Mesothelial cell of epicardium (in vitro differentiated cells): Measurements from ENCODE around the gene RCVRN. TPM values are rescaled to one million over a fixed set of nuclear protein-coding genes. Genes with fewer than 3 reads are reported as not detected.

Experiments used
- DNase-seq, 2 experiments: peaks; one replicate each; pipeline ENCODE4 v3.0.0; 2021; ENCODE audit warnings: low spot score in 2 of 2; ENCODE audit not compliant: unreplicated experiment in 2 of 2
- H3K27ac Mint-ChIP-seq: 2 replicates; pipeline ENCODE4 v1.8.0; 2021; ENCODE audit warnings: mixed read lengths
- H3K27me3 Mint-ChIP-seq: 2 replicates; pipeline ENCODE4 v1.8.0; 2021; ENCODE audit warnings: low read depth, mixed read lengths
- H3K36me3 Mint-ChIP-seq: 2 replicates; pipeline ENCODE4 v1.8.0; 2021; ENCODE audit warnings: mixed read lengths
- H3K4me1 Mint-ChIP-seq: 2 replicates; pipeline ENCODE4 v1.8.0; 2021; ENCODE audit warnings: mixed read lengths
- H3K4me3 Mint-ChIP-seq: 2 replicates; pipeline ENCODE4 v1.8.0; 2021; ENCODE audit warnings: mild to moderate bottlenecking, moderate library complexity, mixed read lengths
- H3K9me3 Mint-ChIP-seq: 2 replicates; pipeline ENCODE4 v1.8.0; 2021; ENCODE audit warnings: mixed read lengths
- total RNA-seq: library from RNA; stranded (reverse); gene quantifications from 3 replicates; pipeline ENCODE4 v1.2.1, GENCODE V29; 2021
- TF ChIP-seq, protein P1 (sequence below): fragments of 200-600 bp; sonication (generic); IDR thresholded peaks from one replicate; pipeline ENCODE4 v1.5.0; 2021; ENCODE audit warnings: antibody characterized with exemption; ENCODE audit not compliant: unreplicated experiment

Gene RCVRN
- total RNA-seq, 1 donor from 2014 or later: 1.8 TPM

DNA sequence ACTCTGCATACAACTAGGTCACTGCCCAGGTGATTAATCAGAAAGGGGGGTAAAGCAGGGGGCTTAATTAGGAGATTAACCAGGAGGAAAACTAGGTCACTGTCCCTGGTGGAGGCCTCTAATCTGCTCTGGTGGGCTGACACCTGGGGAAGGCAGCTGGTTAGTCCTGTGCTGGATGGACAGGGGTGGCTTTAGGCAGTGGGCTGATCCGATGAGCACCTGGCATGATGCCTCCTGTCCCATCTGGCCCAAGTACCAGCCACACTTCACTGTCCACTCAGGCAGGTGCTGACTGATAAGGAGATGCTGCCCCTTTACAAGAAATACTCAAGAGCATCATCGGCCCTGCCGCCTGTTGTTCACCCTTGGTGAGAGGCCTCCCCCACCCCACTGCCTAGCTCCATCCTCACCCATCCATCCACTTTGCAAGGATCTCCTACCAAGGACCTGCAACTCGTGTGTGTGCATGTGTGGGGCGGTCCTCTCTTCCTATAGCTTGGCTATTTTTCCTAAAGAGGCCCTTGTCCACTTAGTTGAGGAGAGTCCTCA, 13.8 kb upstream of the RCVRN start:
- H3K36me3 Mint-ChIP-seq: peaks cover 29% of the 10 kb centered on the region
- no peak overlapping the region for H3K27ac Mint-ChIP-seq
- no peaks in the 10 kb centered on the region for H3K9me3 Mint-ChIP-seq
- H3K4me3 Mint-ChIP-seq: no peak overlapping the region
- no peaks in the 10 kb centered on the region for H3K27me3 Mint-ChIP-seq
- no peak for DNase-seq
- TF ChIP-seq, protein P1, sequence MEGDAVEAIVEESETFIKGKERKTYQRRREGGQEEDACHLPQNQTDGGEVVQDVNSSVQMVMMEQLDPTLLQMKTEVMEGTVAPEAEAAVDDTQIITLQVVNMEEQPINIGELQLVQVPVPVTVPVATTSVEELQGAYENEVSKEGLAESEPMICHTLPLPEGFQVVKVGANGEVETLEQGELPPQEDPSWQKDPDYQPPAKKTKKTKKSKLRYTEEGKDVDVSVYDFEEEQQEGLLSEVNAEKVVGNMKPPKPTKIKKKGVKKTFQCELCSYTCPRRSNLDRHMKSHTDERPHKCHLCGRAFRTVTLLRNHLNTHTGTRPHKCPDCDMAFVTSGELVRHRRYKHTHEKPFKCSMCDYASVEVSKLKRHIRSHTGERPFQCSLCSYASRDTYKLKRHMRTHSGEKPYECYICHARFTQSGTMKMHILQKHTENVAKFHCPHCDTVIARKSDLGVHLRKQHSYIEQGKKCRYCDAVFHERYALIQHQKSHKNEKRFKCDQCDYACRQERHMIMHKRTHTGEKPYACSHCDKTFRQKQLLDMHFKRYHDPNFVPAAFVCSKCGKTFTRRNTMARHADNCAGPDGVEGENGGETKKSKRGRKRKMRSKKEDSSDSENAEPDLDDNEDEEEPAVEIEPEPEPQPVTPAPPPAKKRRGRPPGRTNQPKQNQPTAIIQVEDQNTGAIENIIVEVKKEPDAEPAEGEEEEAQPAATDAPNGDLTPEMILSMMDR: no peak
- peaks cover 5% of the 10 kb centered on the region for H3K4me1 Mint-ChIP-seq

DNA sequence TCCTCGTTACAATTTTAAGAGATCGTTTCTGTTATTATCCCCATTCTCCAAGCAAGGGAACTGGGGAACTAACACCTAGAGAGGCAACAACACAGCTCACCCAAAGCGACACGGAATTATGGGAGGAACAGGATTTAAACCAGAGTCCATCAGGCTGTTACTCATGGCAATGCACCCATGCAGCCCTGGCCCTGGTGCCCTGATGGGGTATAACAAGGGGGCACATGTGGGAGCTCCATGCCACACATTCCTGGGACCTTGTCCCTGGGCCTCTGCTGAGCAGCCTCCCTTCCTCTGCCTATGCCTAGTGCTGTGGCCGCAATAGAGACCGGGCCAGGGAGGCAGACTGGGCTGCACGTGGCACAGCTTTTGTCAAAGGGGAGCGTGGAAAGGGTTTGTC, 13.3 kb upstream of the RCVRN start:
- Mint-ChIP-seq H3K9me3 (no peaks in the 10 kb centered on the region), H3K27ac (no peak overlapping the region), H3K27me3 (no peaks in the 10 kb centered on the region), H3K4me1 (peaks cover 3% of the 10 kb centered on the region), H3K36me3 (peaks cover 29% of the 10 kb centered on the region), H3K4me3 (no peak overlapping the region)
- no peak for DNase-seq
- TF ChIP-seq, protein P1: no peak

DNA sequence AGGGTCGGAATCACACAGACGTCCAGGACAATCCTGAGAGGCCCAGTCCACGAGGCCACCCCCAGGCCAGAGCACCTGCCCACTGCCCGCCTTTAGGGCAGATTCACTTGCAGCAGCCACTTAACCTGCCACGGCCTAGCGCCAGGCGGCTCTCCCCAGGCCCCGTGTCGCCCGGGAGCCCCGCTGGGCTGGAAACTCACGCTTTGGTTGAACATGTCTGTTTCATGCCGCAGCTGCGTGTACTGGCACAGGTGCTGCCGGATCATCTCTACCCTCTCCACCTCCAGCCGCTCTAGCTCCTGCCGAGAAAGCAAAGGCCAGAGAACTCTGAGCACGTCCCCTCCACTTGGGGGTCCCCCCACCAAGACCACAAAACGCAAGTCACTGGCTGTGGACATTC, 12.7 kb upstream of the RCVRN start:
- Mint-ChIP-seq H3K27ac (no peak overlapping the region), H3K9me3 (no peaks in the 10 kb centered on the region), H3K36me3 (peaks cover 27% of the 10 kb centered on the region), H3K4me1 (no peaks in the 10 kb centered on the region), H3K27me3 (no peaks in the 10 kb centered on the region), H3K4me3 (no peak overlapping the region)
- no peak for DNase-seq
- TF ChIP-seq, protein P1: no peak

DNA sequence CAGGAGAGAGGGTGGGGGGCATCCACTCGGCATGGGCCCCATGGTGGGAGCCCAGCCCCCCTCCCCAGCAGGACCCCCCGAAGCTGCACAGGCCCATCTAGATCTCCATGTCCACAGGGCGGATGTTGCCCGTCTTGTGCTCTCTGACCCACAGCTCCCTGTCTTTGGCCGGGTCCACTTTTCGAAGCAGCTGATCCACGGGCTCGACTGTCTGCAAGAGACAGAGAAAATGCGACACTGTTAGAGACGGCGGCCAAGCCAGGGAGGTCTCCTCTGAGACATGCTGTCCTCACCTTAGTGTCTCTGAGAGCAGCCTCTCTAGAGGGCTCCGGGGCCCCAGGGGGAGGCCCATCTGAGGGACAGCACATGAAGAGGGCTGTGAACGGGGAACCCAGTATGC, 12.1 kb upstream of the RCVRN start:
- DNase-seq: no peak
- Mint-ChIP-seq H3K27me3 (no peaks in the 10 kb centered on the region), H3K4me1 (peaks cover under 1% of the 10 kb centered on the region), H3K4me3 (no peak overlapping the region), H3K36me3 (peaks cover 25% of the 10 kb centered on the region), H3K27ac (no peak overlapping the region), H3K9me3 (no peaks in the 10 kb centered on the region)
- TF ChIP-seq, protein P1: no peak

DNA sequence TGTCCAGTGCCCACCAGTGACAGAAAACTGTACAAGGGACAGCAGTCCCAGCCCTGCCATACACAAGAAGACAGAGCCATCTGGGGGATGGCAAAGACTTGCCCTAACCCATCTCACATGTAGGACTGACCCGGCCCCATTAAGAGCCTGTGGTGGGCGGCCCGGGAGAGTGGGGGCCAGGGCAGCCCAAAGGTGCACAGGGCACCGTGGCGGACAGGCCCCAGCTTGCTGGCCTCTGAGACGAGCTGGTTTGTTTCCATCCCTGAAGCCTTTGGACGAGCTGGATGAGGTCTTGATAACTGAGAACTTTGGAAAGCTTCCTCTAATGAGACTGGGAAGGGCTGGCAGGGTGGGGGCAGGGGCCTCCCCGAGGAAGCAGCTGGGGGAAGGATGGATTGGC, 11.0 kb upstream of the RCVRN start:
- H3K9me3 Mint-ChIP-seq: no peaks in the 10 kb centered on the region
- DNase-seq: no peak
- no peaks in the 10 kb centered on the region for H3K27me3 Mint-ChIP-seq
- no peak overlapping the region for H3K4me3 Mint-ChIP-seq
- no peak overlapping the region for H3K27ac Mint-ChIP-seq
- TF ChIP-seq, protein P1: no peak
- H3K36me3 Mint-ChIP-seq: peaks cover 22% of the 10 kb centered on the region
- peaks cover 11% of the 10 kb centered on the region for H3K4me1 Mint-ChIP-seq

DNA sequence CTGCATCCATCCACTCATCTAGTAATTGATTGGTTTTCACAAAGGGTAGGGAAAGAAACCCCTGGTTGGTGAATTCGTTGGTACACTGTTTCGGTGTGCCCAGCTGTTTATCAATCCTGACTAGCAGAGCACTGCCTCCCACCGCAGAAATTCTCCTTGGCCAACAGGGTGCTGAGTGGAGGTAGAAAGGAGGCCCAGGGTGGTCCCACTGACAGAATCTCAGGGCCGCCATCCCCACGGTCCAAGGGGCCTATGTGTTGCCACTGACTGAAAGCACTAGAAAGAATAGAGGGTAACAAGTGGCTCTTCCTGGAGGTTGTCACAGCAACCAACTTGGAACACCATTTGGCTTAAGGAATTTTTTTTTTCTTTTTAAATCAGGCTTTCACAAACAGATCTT, 8.4 kb upstream of the RCVRN start:
- peaks cover 11% of the 10 kb centered on the region for H3K4me1 Mint-ChIP-seq
- no peaks in the 10 kb centered on the region for H3K9me3 Mint-ChIP-seq
- no peak overlapping the region for H3K4me3 Mint-ChIP-seq
- no peak for DNase-seq
- TF ChIP-seq, protein P1: no peak
- H3K27ac Mint-ChIP-seq: no peak overlapping the region
- peaks cover 17% of the 10 kb centered on the region for H3K36me3 Mint-ChIP-seq
- H3K27me3 Mint-ChIP-seq: no peaks in the 10 kb centered on the region
